ENCODE measurements around the gene PSKH1.

GRCh38 chr16:67892375-67892774, 679 bp upstream of the PSKH1 start:
- TF ChIP-seq POLR2AphosphoS5 (IDR thresholded peaks at IDR 0.05) (no peak), CTCF (IDR thresholded peaks at IDR 0.05) (no peak)

Data from suprapubic skin (tissue), 3 donors.